ENCODE results near the gene MLN. TPM values are rescaled to one million over a fixed set of nuclear protein-coding genes. Genes with fewer than 3 reads are reported as not detected.

The MLN gene
- total and polyA plus RNA-seq, 2 donors (not counting 3 experiments of a cell fraction or from before 2014, with no cell fraction given), result not detected

DNA sequence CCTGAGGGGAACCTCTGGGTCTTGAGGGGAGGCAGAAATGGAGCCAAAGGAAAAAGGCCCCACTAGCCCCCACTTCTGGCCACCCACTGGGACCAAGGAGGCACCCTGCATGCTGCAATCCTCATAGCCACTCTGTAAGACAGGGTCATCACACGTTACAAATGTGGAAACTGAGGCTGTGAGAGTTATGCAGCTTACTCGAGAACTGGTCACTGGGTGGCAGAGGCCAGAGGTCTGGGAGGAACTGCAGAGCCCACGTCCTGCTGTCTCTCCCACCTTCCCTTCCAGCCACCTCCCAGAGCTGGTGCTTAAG is 33.0 kb downstream of the MLN start:
- intact Hi-C loops (cut with micrococcal nuclease) (loop anchor here (1.0 to 2.0 kb wide), 6 partner anchors 11 to 285 kb away; partner anchors contain the start of genes LEMD2 and UQCC2), dilution Hi-C loops (cut with MboI; ENCODE audit: extremely low pct_ligation_motif_present, low sequenced_read_pairs) (no loop called here)
- ChIA-PET POLR2A (interaction anchor here (1.2 to 4.7 kb wide), 3 partner anchors 11 to 59 kb away, joined by 3 to 25 read pairs (median 22); partner anchors contain the start of genes LEMD2 and UQCC2), CTCF (interaction anchor here (0.8 to 9.0 kb wide), 42 partner anchors 9 to 384 kb away, joined by 3 to 286 read pairs (median 5); partner anchors contain the start of genes GRM4, IP6K3, LEMD2 and MLN)
- Histone ChIP-seq H3K4me2 (ENCODE audit: insufficient read depth, low read length) (peak overlapping the region; percentile 6), H2AFZ (ENCODE audit: low read depth, low read length) (no peak overlapping the region), H3K9me1 (replicated peaks; ENCODE audit: control insufficient read depth, extremely low read depth, insufficient read depth, low read length) (no peaks in the 10 kb centered on the region), H3K36me3 (ENCODE audit: control insufficient read depth in 2 of 2, extremely low read depth in 1 of 2, insufficient read depth in 2 of 2, low read length in 2 of 2) (peaks cover 6 to 16% of the 10 kb centered on the region in 2 experiments), H3K27me3 (ENCODE audit: control insufficient read depth in 2 of 2, insufficient read depth in 2 of 2, low read length in 2 of 2) (no peaks in the 10 kb centered on the region), H3K27ac (ENCODE audit: insufficient read depth, low read depth, low read length) (peak overlapping the region; percentile 64), H3K79me2 (ENCODE audit: control insufficient read depth, insufficient read depth, low read length) (no peaks in the 10 kb centered on the region), H3K9me3 (replicated peaks; ENCODE audit: control insufficient read depth, insufficient read depth, low read length) (no peaks in the 10 kb centered on the region), H3K9ac (replicated peaks; ENCODE audit: extremely low read depth, insufficient read depth, low read length) (peak overlapping the region; percentile 42), H3K4me3 (replicated peaks in 1 of 3; ENCODE audit: insufficient read depth in 1 of 3, low read depth in 1 of 3, low read length in 3 of 3) (no peak overlapping the region), H3K4me1 (ENCODE audit: control insufficient read depth, extremely low read depth, insufficient read depth, low read length) (peaks cover 45% of the 10 kb centered on the region), H4K20me1 (replicated peaks; ENCODE audit: control insufficient read depth, extremely low read depth, insufficient read depth, low read length) (no peaks in the 10 kb centered on the region)
- DNase-seq (ENCODE audit: low read depth, low spot score), result no peak
- no TSS peak for BruUV-seq (replicated peaks)
- no peak for FAIRE-seq
- TF ChIP-seq POLR2AphosphoS5 (IDR thresholded peaks at IDR 0.05; ENCODE audit: insufficient read depth, low read depth, low read length) (no peak), POLR2A (IDR thresholded peaks at IDR 0.05; ENCODE audit: low read depth, low read length) (peak; percentile 29)

GRCh38 chr6:33770124-33770832 is 33.5 kb downstream of the MLN start:
- intact Hi-C loops (cut with micrococcal nuclease), result loop anchor here (2.0 kb wide), 3 partner anchors 59 to 185 kb away; partner anchors contain the start of gene UQCC2
- no peak overlapping the region for H3K4me3 ChIP-seq (replicated peaks in 1 of 3; ENCODE audit: insufficient read depth in 1 of 3, low read depth in 1 of 3, low read length in 3 of 3)
- peak; percentile 21 for TF ChIP-seq POLR2A (IDR thresholded peaks at IDR 0.05; ENCODE audit: low read depth, low read length)
- TF ChIP-seq JUN (IDR thresholded peaks at IDR 0.05; ENCODE audit: borderline replicate concordance, insufficient read depth, insufficient read length, low read depth), result no peak
- no peak for TF ChIP-seq GATA2 (IDR thresholded peaks at IDR 0.05; ENCODE audit: insufficient read depth, insufficient read length, low read depth, low read length)
- no peak for TF ChIP-seq FOS (IDR thresholded peaks at IDR 0.05; ENCODE audit: borderline replicate concordance, insufficient read depth, low read length)
- no peak for TF ChIP-seq MAX (IDR thresholded peaks at IDR 0.05; ENCODE audit: insufficient read depth, insufficient read length)
- no peak for TF ChIP-seq EZH2 (IDR thresholded peaks at IDR 0.05; ENCODE audit: borderline replicate concordance, low read depth, low read length, severe bottlenecking)
- TF ChIP-seq CTCF (IDR thresholded peaks at IDR 0.05; ENCODE audit: extremely low read depth in 1 of 2, insufficient read depth in 1 of 2, low read depth in 1 of 2, low read length in 2 of 2), result no peak
- TF ChIP-seq MYC (IDR thresholded peaks at IDR 0.05; ENCODE audit: low read depth, low read length), result no peak
- no peak for TF ChIP-seq POLR2AphosphoS5 (IDR thresholded peaks at IDR 0.05; ENCODE audit: insufficient read depth, low read depth, low read length)
- CTCF ChIA-PET, result interaction anchor here (0.8 to 9.0 kb wide), 20 partner anchors 9 to 385 kb away, joined by 3 to 286 read pairs (median 5); partner anchors contain the start of genes GRM4, IP6K3, LEMD2 and MLN
- POLR2A ChIA-PET, result interaction anchor here (2.4 to 4.7 kb wide), 2 partner anchors 11 to 16 kb away, joined by 22 to 25 read pairs; partner anchors contain the start of gene LEMD2
- H3K79me2 ChIP-seq (ENCODE audit: control insufficient read depth, insufficient read depth, low read length), result no peaks in the 10 kb centered on the region
- peaks cover 45% of the 10 kb centered on the region for H3K4me1 ChIP-seq (ENCODE audit: control insufficient read depth, extremely low read depth, insufficient read depth, low read length)
- FAIRE-seq, result peak; percentile 62
- no TSS peak for BruUV-seq (replicated peaks)
- H2AFZ ChIP-seq (ENCODE audit: low read depth, low read length), result no peak overlapping the region
- no peaks in the 10 kb centered on the region for H3K9me1 ChIP-seq (replicated peaks; ENCODE audit: control insufficient read depth, extremely low read depth, insufficient read depth, low read length)
- peaks cover 6 to 11% of the 10 kb centered on the region in 2 experiments for H3K36me3 ChIP-seq (ENCODE audit: control insufficient read depth in 2 of 2, extremely low read depth in 1 of 2, insufficient read depth in 2 of 2, low read length in 2 of 2)
- no peaks in the 10 kb centered on the region for H3K9me3 ChIP-seq (replicated peaks; ENCODE audit: control insufficient read depth, insufficient read depth, low read length)
- H4K20me1 ChIP-seq (replicated peaks; ENCODE audit: control insufficient read depth, extremely low read depth, insufficient read depth, low read length), result no peaks in the 10 kb centered on the region
- peak; percentile 21 for DNase-seq (ENCODE audit: low read depth, low spot score)
- peak overlapping the region; percentile 42 for H3K9ac ChIP-seq (replicated peaks; ENCODE audit: extremely low read depth, insufficient read depth, low read length)
- no peak overlapping the region for H3K4me2 ChIP-seq (ENCODE audit: insufficient read depth, low read length)
- H3K27me3 ChIP-seq (ENCODE audit: control insufficient read depth in 2 of 2, insufficient read depth in 2 of 2, low read length in 2 of 2), result no peaks in the 10 kb centered on the region
- dilution Hi-C loops (cut with MboI; ENCODE audit: extremely low pct_ligation_motif_present, low sequenced_read_pairs), result no loop called here
- peak overlapping the region; percentile 64 for H3K27ac ChIP-seq (ENCODE audit: insufficient read depth, low read depth, low read length)
